PC-9 (cell line): Measurements from ENCODE around the gene TARDBP. TPM values are rescaled to one million over a fixed set of nuclear protein-coding genes. Genes with fewer than 3 reads are reported as not detected.
"Not testable (repeated sequence)": the region's sequence is repeated elsewhere in the genome, so short reads cannot be mapped to it uniquely, and the experiment has no call there.

Source experiments
- BruUV-seq: library from RNA; stranded (reverse); fragments of 400-500 nt; replicated peaks from 2 replicates; lab custom pipeline; 2021; lab: Mats Ljungman, UMichigan
- CTCF ChIA-PET: fragments of 300-600 bp; sonication (Branson Sonifier 250); formaldehyde crosslinking; loops from one replicate; lab custom pipeline; 2022; ENCODE audit warnings: antibody characterized with exemption; lab: Charles Lee
- POLR2A ChIA-PET: fragments of 300-600 bp; sonication (Branson Sonifier 250); formaldehyde crosslinking; loops from one replicate; lab custom pipeline; 2022; ENCODE audit warnings: antibody characterized with exemption; ENCODE audit not compliant: unreplicated experiment; lab: Charles Lee
- DNase-seq, 2 experiments: peaks; one replicate each; pipeline versions ENCODE4 v3.0.0 to v3.0.0-alpha.2; 2015 to 2022; ENCODE audit warnings: mixed read lengths in 1 of 2
- H2AFZ ChIP-seq: fragments of 200-600 bp; sonication (generic); 2 replicates; pipeline ENCODE4 v1.8.1; 2017; ENCODE audit warnings: antibody characterized with exemption
- H3F3A ChIP-seq: fragments of 200-600 bp; sonication (generic); 2 replicates; pipeline ENCODE4 v1.8.1; 2017; ENCODE audit warnings: antibody characterized with exemption, mild to moderate bottlenecking, low read depth; ENCODE audit not compliant: insufficient read depth
- H3K27ac ChIP-seq: fragments of 200-600 bp; sonication (generic); 2 replicates; pipeline ENCODE4 v1.6.1; 2016; ENCODE audit warnings: mixed run types
- H3K27me3 ChIP-seq: fragments of 200-600 bp; sonication (generic); 2 replicates; pipeline ENCODE4 v1.6.1; 2016; ENCODE audit warnings: low read depth, mixed run types; ENCODE audit not compliant: insufficient read depth
- H3K36me3 ChIP-seq: fragments of 200-600 bp; sonication (generic); 2 replicates; pipeline ENCODE4 v1.6.1; 2016; ENCODE audit warnings: low read depth, mixed run types
- H3K4me1 ChIP-seq: fragments of 200-600 bp; sonication (generic); replicated peaks from 2 replicates; pipeline ENCODE4 v1.6.1; 2016; ENCODE audit warnings: mixed run types; ENCODE audit not compliant: insufficient read depth
- H3K4me2 ChIP-seq: fragments of 200-600 bp; sonication (generic); 2 replicates; pipeline ENCODE4 v1.6.1; 2017; ENCODE audit warnings: mixed run types
- H3K4me3 ChIP-seq: fragments of 200-600 bp; sonication (generic); 2 replicates; pipeline ENCODE4 v1.6.1; 2016; ENCODE audit warnings: mixed run types
- H3K79me2 ChIP-seq: fragments of 200-600 bp; sonication (generic); 2 replicates; pipeline ENCODE4 v1.6.1; 2017; ENCODE audit warnings: low read depth, mixed run types
- H3K9me2 ChIP-seq: fragments of 200-600 bp; sonication (generic); 2 replicates; pipeline ENCODE4 v1.8.1; 2017; ENCODE audit warnings: mild to moderate bottlenecking; ENCODE audit not compliant: insufficient read depth
- H3K9me3 ChIP-seq: fragments of 200-600 bp; sonication (generic); 2 replicates; pipeline ENCODE4 v1.8.1; 2016; ENCODE audit warnings: low read depth; ENCODE audit not compliant: insufficient read depth
- H4K20me1 ChIP-seq: fragments of 200-600 bp; sonication (generic); 2 replicates; pipeline ENCODE4 v1.8.1; 2017; ENCODE audit not compliant: insufficient read depth
- CTCF ChIP-seq: fragments of 200-600 bp; sonication (generic); conservative IDR thresholded peaks from 2 replicates; pipeline ENCODE4 v1.6.1; 2017; ENCODE audit warnings: mixed run types, antibody characterized with exemption, mild to moderate bottlenecking, moderate library complexity
- EZH2 ChIP-seq: fragments of 200-600 bp; sonication (generic); IDR thresholded peaks from 2 replicates; pipeline ENCODE4 v1.8.0; 2017; ENCODE audit warnings: antibody characterized with exemption, low read depth
- intact Hi-C: fragments of 100-400 bp; cut with micrococcal nuclease; formaldehyde crosslinking; loops from one replicate; pipeline ENCODE4 v1.10.0; 2022; ENCODE audit not compliant: unreplicated experiment
- total RNA-seq: library from RNA; stranded (reverse); gene quantifications from 2 replicates; pipeline ENCODE4 v1.2.3, GENCODE V29; 2021

Gene TARDBP
- total RNA-seq, 1 experiment from 2014 or later: 142 TPM

DNA sequence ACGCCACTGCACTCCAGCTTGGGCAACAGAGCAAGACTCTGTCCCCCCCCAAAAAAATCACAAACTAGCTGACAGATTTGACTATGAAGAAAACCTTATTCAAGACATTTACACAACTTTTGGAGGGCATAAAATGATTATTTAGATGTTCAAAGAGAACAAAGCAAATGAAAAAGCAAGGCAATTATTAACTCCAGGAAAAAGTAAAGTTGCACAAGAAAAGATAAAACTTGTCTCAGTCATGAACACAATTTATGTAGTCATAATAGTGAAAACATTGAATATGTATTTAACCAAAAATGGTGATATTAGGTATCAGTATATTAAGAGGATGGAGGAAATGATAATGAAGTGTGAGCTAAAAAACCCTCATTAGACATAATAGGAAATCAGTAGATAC is 11.9 kb upstream of the TARDBP start:
- H3K4me3 ChIP-seq: no peak overlapping the region
- H3K79me2 ChIP-seq: no peaks in the 10 kb centered on the region
- H3K9me2 ChIP-seq: no peaks in the 10 kb centered on the region
- intact Hi-C loops: no loop called here
- POLR2A ChIA-PET: no interaction called here
- no peak for DNase-seq
- no peaks in the 10 kb centered on the region for H3K27me3 ChIP-seq
- CTCF ChIA-PET: interaction anchor here (0.5 kb wide), 1 partner anchor 37 kb away, joined by 3 read pairs; no protein-coding TSS in a partner anchor
- H4K20me1 ChIP-seq: no peaks in the 10 kb centered on the region
- H2AFZ ChIP-seq: no peak overlapping the region
- H3K36me3 ChIP-seq: no peaks in the 10 kb centered on the region
- H3F3A ChIP-seq: no peaks in the 10 kb centered on the region
- no peaks in the 10 kb centered on the region for H3K4me1 ChIP-seq
- H3K4me2 ChIP-seq: no peak overlapping the region
- BruUV-seq: no TSS peak
- no peaks in the 10 kb centered on the region for H3K9me3 ChIP-seq
- H3K27ac ChIP-seq: no peak overlapping the region
- no peak for TF ChIP-seq CTCF
- TF ChIP-seq EZH2: no peak

DNA sequence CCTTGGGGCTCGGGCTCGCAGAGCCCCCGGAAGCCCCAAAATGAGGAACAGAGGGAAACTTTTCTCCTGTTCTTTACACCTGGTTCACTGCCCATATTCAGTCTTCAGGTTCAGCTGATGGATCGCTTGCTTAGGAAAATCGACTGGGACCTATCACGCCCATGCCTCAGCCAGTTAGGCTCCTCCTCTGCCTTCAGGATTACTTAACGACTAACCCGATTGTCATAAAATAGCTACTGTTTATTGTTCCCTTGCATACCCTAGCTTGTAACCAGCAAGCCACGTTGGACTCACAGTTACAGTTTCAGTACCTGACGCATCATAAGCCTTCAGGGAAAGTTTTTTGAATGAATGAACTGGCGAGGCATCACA is 692 bp downstream of the TARDBP start:
- Histone ChIP-seq H3K4me2 (peak overlapping the region; percentile 99), H3K4me1 (peaks cover 11% of the 10 kb centered on the region), H3K4me3 (peak overlapping the region; percentile 93), H3K79me2 (peaks cover 38% of the 10 kb centered on the region), H3K27me3 (no peaks in the 10 kb centered on the region), H2AFZ (no peak overlapping the region), H3K9me2 (no peaks in the 10 kb centered on the region), H4K20me1 (peaks cover 46% of the 10 kb centered on the region), H3K27ac (no peak overlapping the region), H3F3A (peaks cover 8% of the 10 kb centered on the region; the same call in 1 of the 2 replicates), H3K36me3 (peaks cover 23% of the 10 kb centered on the region), H3K9me3 (no peaks in the 10 kb centered on the region)
- DNase-seq: no peak
- no TSS peak for BruUV-seq
- POLR2A ChIA-PET: no interaction called here
- CTCF ChIA-PET: no interaction called here
- intact Hi-C loops: loop anchor here (2.0 to 10.0 kb wide), 3 partner anchors 32 to 498 kb away; no protein-coding TSS in a partner anchor
- no peak for TF ChIP-seq CTCF
- TF ChIP-seq EZH2: no peak

DNA sequence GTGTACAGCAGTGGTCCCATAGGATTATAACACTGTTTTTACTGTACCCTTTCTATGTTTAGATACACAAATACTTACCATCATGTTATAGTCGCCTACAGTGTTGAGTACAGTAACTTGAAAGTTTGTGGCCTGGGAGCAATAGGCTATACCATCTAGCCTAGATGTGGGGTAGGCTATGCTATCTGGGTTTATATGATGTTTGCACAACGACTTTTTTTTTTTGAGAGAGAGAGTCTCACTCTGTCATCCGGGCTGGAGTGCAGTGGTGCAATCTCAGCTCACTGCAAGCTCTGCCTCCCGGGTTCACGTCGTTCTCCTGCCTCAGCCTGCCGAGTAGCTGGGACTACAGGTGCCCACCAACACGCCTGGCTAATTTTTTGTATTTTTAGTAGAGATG is 6.9 kb downstream of the TARDBP start:
- H3K4me2 ChIP-seq, H3K27ac ChIP-seq, H2AFZ ChIP-seq, H3K4me1 ChIP-seq, BruUV-seq, CTCF ChIA-PET, POLR2A ChIA-PET, H3K9me3 ChIP-seq, DNase-seq, H3K27me3 ChIP-seq, H3K9me2 ChIP-seq, H3K4me3 ChIP-seq: not testable (repeated sequence)
- H4K20me1 ChIP-seq: peaks cover 56% of the 10 kb centered on the region
- intact Hi-C loops: loop anchor here (10.0 kb wide), 1 partner anchor 505 kb away; no protein-coding TSS in a partner anchor
- H3K36me3 ChIP-seq: peaks cover 37% of the 10 kb centered on the region
- peaks cover 19% of the 10 kb centered on the region for H3K79me2 ChIP-seq
- peaks cover 15% of the 10 kb centered on the region; the same call in 1 of the 2 replicates for H3F3A ChIP-seq

DNA sequence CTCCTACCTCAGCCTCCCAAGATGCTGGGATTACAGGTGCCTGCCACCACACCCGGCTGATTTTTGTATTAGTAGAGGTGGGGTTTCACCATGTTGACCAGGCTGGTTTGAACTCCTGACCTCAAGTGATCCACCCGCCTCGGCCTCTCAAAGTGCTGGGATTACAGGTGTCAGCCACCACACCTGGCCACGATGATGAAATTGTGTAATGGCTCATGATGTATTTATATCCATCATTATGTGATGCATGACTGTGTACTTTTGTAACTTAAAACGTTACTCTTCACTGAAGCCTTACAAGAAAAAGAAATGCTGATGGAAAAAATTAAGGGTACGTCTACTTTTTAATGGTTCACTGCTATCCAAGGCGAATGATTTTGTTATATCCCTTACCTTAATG is 7.5 kb downstream of the TARDBP start:
- intact Hi-C loops: loop anchor here (10.0 kb wide), 1 partner anchor 505 kb away; no protein-coding TSS in a partner anchor
- BruUV-seq: no TSS peak
- Histone ChIP-seq H3K4me3 (no peak overlapping the region), H3K27ac (no peak overlapping the region), H3K27me3 (no peaks in the 10 kb centered on the region), H3K9me2 (no peaks in the 10 kb centered on the region), H4K20me1 (peaks cover 55% of the 10 kb centered on the region), H3K4me2 (no peak overlapping the region), H3K9me3 (no peaks in the 10 kb centered on the region), H3K79me2 (peaks cover 13% of the 10 kb centered on the region), H2AFZ (no peak overlapping the region), H3K4me1 (no peaks in the 10 kb centered on the region), H3K36me3 (peaks cover 35% of the 10 kb centered on the region), H3F3A (peaks cover 18% of the 10 kb centered on the region)
- ChIA-PET POLR2A (no interaction called here), CTCF (no interaction called here)
- DNase-seq: no peak
- TF ChIP-seq CTCF: no peak
- TF ChIP-seq EZH2: no peak
